HG03342 (cell line): ENCODE data around the gene PPP1R3E.

Experiments used
- ATAC-seq: cut with Tn5 transposase; IDR thresholded peaks from one replicate; pipeline ENCODE4 v1.9.1; 2021; ENCODE audit warnings: mild to moderate bottlenecking, moderate library complexity; ENCODE audit not compliant: unreplicated experiment

The PPP1R3E gene

DNA sequence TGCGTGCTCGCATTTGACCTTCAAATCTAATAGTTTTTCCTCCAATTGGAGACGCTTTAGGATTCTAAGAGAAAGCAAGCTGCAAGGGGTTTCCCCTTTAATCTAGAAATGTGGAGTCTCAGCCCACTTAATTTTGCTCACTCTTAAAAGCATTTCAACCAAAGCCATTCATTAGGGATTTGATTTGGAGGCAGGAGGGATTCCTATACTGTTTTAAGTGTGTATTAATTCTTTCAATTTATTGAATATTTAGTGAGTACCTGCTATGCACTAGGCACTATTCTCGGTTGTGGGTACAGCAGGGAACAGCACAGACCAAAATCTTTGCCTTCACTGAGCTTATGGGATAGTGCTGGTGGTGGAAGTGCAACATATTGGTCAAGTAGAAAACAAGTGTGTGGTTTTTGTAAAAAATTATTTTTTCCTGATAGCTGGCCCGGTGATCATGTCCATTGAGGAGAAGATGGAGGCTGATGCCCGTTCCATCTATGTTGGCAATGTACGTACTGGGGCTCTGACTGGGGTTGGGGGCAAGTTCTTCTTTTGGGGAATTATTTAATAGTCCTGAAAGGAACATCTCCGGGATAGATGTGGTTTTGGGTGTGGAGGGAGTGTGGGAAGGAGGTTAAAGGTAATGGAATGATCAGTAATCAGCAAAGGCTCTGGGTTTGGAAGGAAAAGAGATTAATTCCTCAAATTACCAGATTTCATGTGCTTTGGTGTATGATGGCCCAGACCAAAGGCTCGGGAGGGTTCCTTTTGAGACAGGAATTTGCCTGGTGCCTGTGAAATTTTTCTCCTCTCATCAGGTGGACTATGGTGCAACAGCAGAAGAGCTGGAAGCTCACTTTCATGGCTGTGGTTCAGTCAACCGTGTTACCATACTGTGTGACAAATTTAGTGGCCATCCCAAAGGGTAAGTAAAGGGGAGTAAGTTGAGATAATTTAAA lies 20.2 kb upstream of the PPP1R3E start:
- no peak for ATAC-seq

DNA sequence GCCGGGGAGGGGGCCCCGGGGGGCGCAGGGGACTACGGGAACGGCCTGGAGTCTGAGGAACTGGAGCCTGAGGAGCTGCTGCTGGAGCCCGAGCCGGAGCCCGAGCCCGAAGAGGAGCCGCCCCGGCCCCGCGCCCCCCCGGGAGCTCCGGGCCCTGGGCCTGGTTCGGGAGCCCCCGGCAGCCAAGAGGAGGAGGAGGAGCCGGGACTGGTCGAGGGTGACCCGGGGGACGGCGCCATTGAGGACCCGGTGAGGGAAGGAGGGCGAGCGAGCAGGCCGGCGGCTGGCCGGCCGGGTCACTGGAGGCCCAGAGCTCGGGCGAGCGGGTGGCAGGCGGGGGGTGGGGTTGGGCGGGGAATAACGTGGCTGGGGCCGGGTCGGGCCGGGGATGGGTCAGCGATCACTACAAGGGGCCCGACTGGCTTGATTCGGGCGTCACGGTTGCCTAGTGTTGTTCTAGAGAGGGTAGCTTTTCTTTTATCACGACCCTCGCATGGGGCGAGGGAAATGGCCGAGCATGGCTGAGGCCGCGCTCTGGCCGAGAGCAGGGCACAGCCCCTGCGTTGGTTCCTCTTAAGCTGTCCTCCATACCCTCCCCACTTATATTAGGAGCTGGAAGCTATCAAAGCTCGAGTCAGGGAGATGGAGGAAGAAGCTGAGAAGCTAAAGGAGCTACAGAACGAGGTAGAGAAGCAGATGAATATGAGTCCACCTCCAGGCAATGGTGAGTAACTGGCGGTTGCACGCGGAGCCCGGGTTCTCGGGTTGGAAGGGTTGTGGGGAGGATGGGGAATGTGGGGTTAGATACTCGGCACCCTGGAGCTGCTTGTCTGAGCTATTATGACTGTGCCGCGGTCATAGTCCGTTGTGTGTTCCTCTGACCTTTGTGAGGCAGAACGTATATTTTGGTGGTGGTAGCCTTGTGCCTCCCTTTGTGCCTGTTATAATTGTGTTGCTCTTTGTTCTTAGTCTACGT lies 19.2 kb upstream of the PPP1R3E start:
- ATAC-seq: peak; percentile 1

DNA sequence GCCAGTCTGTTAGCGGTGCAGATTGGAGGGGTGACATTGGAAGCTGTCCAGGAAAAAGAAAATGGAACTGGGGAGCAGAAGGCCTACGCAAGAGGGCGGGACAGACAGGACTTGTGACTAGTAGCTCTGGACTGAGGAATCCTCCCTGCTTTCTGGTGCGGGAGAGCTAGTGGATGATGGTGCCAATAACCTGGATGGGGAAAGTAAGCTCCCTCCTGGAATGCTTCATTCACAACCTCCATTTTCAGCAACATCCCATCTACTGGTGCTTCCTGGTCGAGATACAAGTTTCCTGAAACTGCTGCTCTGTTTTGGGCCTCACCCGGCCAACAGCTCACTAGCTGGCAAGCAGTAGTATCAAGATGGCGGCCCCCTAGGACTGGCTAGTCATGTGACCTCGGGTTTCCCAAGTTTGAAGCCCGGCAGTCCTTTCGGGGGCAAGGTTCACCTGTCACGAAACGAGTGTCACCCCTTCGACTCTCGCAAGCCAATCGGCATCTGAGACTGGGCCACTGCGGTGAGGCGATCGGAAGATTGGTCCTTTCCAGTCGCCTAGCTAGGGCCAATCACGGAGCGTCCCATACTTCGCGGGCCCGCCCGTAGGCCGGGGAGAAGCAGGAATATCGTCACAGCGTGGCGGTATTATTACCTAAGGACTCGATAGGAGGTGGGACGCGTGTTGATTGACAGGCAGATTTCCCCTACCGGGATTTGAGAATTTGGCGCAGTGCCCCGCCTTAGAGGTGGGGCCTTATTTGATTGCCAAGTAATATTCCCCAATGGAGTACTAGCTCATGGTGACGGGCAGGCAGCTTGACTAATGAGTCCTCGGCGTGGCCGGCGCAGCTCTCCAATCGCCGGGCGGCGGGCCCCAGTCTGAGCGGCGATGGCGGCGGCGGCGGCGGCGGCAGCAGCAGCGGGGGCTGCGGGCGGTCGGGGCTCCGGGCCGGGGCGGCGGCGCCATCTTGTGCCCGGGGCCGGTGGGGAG lies 18.2 kb upstream of the PPP1R3E start, which contains the start of gene PABPN1:
PABPN1 (plus strand) TSS at position 874 of the 988 bp plus-strand sequence; CDS start at position 887, 13 bp downstream.
- ATAC-seq: peak; percentile 88

DNA sequence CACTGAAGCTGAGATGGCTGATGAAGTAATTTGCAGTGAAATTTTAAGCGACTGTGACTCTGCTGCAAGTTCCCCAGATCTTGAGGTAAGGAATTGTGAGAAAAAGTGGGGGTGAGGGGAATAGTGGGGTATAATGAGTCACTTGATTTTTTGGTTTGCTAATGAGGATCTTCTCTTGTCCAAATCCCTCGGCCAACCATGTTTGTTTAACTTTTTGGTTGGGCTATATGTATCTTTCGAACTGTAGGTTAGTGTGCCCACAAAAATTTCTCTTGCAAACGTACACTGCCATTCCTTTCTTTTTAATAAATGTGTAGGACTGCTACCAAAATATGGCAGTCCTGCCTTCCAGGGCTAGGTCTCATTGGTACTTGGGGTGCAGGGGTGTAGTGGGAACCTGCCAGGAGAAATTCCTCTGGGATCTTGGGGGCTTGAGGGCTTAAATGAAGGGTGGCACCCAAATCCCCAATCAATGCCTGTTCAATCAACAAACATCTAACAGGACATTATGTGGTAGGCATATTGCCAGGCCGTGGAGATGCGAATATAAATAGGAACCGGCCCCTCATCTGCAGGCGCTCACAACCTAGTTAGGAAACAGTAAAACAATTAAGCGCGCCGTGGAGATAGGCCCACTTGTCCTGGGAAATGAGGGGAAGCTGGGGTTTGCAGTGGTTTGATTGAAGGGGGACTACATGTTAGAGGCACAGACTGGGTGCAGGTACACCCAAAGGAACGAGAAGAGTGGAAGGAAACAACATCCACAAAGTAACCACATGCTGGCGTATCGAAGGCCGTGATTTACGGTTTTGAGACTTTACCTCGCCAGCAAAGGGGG lies 17.3 kb upstream of the PPP1R3E start:
- no peak for ATAC-seq

DNA sequence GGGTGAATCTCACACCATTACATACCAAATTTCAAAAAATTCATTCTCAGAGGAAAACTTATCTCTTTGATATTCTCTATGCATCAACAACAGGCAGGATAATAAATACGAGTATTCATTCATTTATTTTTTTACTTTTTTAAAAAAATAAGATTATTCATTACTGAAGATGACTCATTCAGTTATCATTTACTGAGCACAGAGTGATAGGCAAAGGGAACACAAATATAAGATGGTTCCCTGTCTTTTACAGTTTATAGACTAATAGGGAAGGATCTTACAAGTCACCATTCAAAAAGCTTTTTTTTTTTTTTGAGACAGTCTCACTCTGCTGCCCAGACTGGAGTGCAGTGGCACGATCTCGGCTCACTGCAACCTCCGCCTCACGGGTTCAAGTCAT lies 13.6 kb upstream of the PPP1R3E start:
- ATAC-seq: no peak

DNA sequence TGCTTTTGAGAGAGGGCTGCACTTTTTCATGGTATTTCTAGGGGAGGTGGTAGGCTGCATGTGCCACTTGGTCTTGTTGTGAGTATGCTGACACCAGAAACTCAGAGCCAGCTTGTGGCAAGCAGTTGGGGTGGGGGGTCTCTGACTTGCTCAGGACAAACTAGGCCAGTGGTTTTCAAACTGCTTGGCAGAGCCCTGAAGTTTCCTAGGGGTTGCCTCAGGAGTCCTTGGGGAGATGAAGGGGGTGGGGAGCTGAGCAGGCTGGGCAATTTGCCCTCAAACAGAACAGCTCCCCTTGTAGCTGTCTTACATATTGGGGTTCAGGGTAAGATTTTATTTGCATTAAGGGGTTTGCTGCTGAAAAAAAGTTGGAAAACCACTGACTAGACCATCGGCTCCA lies 7.9 kb upstream of the PPP1R3E start:
- ATAC-seq: no peak

DNA sequence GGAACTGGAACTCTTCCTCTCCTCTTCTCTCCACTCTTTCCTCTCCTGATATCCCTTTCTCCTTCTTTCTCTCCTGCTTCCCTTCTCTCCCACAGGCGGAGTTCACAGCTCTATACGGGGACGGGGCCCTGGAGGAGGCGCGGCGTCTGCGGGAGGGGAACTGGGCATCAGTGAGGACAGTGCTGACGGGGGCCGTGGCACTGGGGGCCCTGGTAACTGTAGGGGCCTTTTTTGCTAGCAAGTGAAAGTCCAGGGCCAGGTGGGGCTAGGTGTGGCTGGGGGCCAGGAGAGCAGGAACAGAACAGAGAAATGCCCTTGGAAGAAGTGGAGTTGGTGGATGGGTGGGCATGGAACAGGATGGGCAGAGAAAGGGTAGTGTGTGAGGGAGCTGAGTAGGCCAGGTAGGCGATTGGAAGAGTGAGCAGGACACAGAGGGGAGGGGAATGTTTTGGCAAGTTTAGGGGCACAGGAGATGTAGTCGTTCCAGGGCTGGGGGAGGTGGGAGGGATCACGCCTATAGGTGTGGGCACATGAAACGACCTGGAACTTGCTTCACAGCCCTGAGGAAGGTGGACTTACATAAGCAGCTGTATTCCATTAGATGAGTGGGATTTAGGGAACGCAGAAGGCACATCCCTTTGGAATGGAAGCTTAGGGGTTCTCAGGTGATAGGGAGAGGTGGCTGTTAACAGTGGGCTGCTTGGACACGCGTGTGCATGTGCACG lies 6.2 kb upstream of the PPP1R3E start:
- no peak for ATAC-seq

DNA sequence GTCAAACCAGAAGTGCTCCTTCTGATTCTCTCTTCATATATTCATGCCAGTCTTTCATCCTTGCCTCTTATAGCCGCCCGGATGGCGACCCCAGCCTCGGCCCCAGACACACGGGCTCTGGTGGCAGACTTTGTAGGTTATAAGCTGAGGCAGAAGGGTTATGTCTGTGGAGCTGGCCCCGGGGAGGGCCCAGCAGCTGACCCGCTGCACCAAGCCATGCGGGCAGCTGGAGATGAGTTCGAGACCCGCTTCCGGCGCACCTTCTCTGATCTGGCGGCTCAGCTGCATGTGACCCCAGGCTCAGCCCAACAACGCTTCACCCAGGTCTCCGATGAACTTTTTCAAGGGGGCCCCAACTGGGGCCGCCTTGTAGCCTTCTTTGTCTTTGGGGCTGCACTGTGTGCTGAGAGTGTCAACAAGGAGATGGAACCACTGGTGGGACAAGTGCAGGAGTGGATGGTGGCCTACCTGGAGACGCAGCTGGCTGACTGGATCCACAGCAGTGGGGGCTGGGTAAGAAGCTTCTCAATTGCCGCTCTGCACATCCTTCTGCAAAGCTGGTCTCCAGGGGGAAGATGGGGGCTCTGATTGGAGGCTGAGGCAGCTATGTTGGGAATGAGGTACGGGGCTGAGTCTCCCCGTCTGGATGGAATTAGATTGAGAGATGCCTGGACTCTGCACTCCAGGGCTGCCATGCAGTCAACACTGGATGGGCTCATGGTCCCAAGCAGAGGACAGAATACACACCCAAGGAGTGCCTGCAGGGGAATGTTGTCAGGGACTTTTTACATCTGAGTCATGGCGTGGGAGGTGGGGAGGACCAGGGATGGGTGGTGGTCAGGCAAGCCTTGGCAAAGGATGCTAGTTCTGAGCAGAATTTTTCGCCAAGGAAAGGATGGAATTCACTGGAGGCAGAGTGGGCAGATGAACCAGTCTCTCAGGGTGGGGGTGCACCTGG lies 5.3 kb upstream of the PPP1R3E start:
- ATAC-seq: no peak

DNA sequence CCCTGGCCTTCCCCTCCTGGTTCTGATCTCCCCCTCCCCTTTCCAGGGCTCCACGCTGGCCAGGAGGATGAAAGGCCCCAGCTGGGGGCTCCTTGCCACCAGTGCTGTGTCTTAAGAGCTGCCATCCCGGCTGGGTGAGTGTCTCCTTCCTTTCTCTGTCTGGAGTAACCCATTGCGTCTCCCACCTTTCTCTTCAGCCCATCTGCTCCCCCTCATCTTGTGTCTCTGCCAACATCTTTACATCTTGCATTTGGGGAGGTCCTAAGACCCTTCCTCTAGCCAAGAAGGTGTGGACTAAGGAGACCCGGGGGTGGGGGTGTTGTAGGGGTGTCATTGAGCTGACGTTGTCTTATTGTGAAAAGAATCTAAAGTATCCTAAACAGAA lies 4.5 kb upstream of the PPP1R3E start:
- ATAC-seq: no peak

DNA sequence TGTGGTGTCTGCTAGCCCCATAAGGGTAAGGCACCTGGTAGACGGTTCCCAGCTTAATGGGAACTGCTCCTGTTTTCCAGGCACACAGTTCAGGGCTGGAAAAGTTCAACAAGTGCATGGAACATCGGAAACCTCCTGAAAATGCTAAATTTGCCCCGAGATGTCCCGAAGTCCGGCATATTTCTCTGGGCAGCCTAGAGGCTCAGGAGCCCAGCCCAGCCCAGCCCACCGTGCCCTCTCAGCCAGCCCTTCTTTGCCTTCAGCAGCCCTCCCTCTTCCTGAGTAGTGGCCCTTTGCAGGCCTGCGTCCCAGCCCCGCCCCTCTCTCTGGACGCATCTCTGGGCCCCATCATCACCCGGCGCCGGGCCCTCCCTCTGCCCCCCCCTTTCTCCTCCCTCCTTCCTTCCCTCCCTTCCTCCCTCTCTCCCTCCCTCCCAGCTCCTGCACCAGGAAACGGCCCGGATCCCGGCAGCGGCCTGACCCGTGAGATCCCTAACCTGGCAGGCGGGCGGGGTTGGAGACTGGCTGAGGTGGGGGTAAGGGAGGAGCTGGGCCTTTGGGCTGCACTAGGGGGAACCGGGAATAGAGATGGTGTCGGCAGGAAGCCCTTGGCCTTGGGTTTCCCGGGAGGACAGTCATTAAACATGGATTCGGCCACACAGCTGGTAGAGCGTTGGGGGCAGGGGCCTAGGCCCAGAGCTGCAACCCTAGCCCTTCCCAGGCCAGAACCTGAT lies 3.9 kb upstream of the PPP1R3E start, which contains the start of gene BCL2L2:
BCL2L2 (plus strand) TSS at position 422 of the 734 bp plus-strand sequence. CDS start 935 bp downstream, outside the sequence.
- ATAC-seq: no peak

DNA sequence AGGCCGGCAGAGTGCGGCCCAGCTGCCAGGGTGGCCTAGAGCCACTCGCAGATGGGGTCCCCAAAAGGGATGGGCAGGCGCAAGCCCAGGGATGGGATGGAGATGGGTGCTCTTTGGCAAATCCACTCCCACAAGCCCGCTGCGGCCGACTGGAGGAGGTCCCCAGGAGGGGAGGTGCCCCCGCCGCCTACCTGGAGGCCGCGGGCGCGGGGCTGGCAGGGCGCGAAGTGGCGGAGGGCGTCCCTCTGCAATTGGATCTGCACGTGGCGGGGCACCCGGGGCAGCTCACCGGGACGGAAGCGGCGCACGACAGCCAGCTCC lies 730 bp downstream of the PPP1R3E start:
- no peak for ATAC-seq

DNA sequence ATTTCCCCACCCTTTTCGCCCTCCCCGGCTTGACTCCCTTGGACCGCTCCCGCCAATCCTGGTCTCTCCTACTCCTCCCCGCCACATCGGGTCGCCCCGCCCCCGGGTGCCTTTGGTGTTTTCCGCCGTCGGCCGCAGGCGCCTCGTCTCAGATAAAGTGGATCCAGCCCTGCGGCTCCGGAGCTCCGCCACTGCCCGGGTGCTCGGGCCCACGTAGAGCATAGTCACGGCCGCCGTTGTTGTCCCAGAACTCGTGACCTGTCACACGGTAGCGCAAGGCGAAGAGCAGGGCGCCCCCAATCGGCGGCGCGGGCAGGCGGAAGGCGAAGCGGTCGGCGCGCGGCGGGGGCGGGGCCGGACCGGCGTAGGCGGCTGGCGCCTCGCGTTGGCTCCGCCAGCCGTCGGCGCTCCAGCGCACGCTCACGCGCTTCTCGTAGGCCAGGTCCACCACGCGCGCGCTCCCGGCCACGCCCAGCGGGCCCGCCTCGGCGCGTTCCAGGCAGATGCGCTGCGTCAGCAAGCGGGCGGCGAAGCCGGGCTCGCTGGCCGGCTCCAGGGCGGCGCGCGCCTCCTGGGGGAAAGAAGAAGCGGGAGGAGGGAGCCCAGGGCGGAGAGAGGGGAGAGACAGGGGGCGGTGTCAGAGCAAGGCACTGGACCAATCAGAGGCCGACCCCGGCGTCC lies 1.2 kb downstream of the PPP1R3E start:
- ATAC-seq: peak; percentile 81

DNA sequence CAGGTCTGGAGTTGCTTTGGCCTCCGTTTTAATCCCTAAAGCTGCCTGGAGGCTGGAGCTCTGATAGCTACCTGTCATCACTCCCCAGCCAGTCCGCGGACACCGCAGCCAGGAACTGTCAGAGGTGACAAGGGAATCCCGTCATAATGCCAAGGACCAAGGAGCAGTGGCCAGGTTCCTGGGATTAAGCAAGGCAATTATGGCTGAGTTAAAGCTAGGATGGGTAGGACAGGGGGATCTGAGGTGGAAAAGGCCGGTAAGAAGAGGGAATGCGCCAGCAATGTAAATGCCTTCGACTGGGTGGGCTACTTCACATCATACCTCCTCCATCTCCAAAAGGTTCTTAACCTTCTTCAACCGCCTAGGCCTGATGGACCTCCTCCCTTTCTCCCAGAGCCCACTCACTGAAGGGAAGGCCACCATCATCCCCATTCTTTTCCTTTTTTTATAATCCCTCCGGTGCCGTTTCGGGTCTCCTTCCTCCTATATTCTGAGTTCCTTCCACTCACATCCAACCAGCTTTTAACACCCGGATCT lies 1.9 kb downstream of the PPP1R3E start:
- ATAC-seq: no peak

DNA sequence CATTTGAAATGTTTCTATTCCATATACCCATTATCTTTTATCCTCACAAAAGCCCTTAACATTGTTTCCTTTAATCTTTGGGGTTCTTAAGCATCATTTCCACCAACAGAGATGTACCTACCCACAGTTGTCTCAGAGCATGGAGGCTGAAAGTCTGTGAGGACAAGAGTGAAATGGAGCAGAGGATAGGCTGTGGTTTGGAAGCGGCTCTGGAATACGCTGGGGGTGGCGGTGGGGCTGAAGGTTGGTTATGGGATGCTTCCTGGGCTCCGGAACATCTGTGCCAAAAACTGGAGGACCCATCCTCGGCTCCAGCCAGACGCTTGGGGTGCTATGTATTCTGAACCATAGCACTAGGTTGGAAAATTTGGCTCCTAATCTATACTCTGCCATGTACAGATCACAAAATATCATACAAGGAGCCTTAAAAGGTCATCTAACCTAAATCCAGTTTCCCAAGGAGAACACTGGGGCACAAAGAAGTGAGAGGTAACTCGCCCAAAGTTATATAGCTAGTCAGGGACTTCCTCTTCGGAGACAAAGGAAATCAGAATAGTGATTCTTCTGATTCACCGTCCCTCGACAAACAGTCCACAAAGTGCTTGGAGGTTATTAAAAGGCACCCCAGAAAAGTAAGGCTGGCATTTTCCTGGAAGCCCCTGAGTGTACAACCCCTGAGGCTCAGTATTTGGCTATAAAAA lies 2.5 kb downstream of the PPP1R3E start:
- no peak for ATAC-seq

DNA sequence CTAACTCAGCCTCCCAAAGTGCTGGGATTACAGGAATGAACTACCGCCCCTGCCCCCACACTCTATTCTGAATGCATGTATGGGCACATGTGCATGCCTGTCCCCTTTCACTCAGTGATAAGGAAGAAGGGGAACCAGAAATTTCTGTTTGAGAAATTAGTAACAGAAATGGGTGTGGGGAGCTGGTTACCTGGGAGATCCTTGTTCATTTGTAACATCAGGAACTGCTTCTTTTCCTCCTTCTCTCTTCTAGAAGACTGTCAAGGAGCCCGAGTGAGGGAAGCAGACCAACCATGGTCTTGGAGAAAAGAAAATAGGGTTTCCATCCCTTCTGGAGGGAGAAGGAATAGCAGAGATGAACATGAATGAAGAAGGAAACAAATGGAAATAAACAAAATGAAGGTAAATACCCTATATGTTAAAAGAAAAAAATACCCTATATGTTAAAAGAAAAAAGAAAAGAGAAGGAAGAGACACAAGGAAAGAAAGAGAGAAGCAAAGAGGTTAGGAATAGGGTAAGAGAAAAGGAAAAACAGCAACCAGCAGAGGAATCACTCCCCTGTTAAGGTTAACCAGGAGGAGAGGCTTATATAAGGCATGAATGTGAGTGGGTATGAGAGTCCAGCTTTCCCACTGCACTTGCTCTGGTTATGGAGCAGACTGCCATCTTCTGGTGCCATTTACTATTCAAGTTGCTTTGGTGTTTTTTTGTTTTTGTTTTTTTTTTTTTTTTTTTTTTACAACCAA lies 3.3 kb downstream of the PPP1R3E start:
- no peak for ATAC-seq
